H1 (cell line): ENCODE measurements around the gene DENND1A. TPM values are rescaled to one million over a fixed set of nuclear protein-coding genes. Genes with fewer than 3 reads are reported as not detected.

Experiments used
- ASH2L ChIP-seq: fragments of 200-600, 300-600 bp; sonication (generic); IDR thresholded peaks from one replicate; pipeline ENCODE4 v1.7.1; 2017; ENCODE audit warnings: low read length
- ATF3 ChIP-seq: IDR thresholded peaks from 2 replicates; pipeline ENCODE4 v1.6.1; 2011; ENCODE audit warnings: low read depth, mild to moderate bottlenecking, low read length; ENCODE audit not compliant: insufficient read depth
- CBX5 ChIP-seq: fragments of 300-800, 300-1000 bp; sonication (generic); IDR thresholded peaks from 2 replicates; pipeline ENCODE4 v1.7.1; 2016; ENCODE audit warnings: antibody characterized with exemption, low read length, low read depth
- CBX8 ChIP-seq: fragments of 300-800, 300-1000 bp; sonication (generic); IDR thresholded peaks from 2 replicates; pipeline ENCODE4 v1.7.1; 2016; ENCODE audit warnings: low read depth, low read length, borderline replicate concordance
- EZH2 ChIP-seq: fragments of 200-600 bp; sonication (generic); IDR thresholded peaks from 2 replicates; pipeline ENCODE4 v1.7.1; 2012; ENCODE audit warnings: low read depth, mild to moderate bottlenecking, moderate library complexity, low read length, inconsistent platforms; ENCODE audit not compliant: severe bottlenecking
- RXRA ChIP-seq: IDR thresholded peaks from 2 replicates; pipeline ENCODE4 v1.6.1; 2011; ENCODE audit warnings: low read depth, mild to moderate bottlenecking, low read length, moderate library complexity; ENCODE audit not compliant: insufficient read depth
- SIN3A ChIP-seq, 2 experiments: IDR thresholded peaks in 1 of 2; conservative IDR thresholded peaks in 1 of 2; 2 replicates each; pipeline ENCODE4 v1.6.1; 2011 to 2012; ENCODE audit warnings: low read length in 2 of 2, improper control_type of control experiment in 1 of 2, low read depth in 1 of 2, mild to moderate bottlenecking in 1 of 2
- SP4 ChIP-seq: IDR thresholded peaks from 2 replicates; pipeline ENCODE4 v1.6.1; 2012; ENCODE audit warnings: low read length, inconsistent platforms
- TEAD4 ChIP-seq: IDR thresholded peaks from 2 replicates; pipeline ENCODE4 v1.6.1; 2012; ENCODE audit warnings: low read depth, low read length, inconsistent platforms, mixed read lengths
- polyA plus RNA-seq, 7 experiments: library from polyadenylated mRNA; depleted of rRNA in 3 of 7; stranded (reverse) in 5 of 7; unstranded in 2 of 7; fragments of >200 nt in 5 of 7; fragments of 200-250 nt in 2 of 7; gene quantifications; 1 replicate in 5 of 7; 2 replicates in 1 of 7; 4 replicates in 1 of 7; pipeline versions ENCODE4 v1.2.1 to v1.2.3, GENCODE V29; 2011 to 2013; ENCODE audit warnings: missing spikeins in 2 of 7, mixed read lengths in 2 of 7
- total RNA-seq: library from RNA; stranded (reverse); fragmentation: NEBNext Ultra II Directional; extraction: Animal tissue kit (Norgen Biotek cat#: 25700); gene quantifications from 2 replicates; pipeline ENCODE4 v1.2.1, GENCODE V29; 2021

DENND1A gene
- total and polyA plus RNA-seq, 2 of the 8 experiments (the other 6 are each of a cell fraction or from before 2014, with no cell fraction given) = 24.1 to 26.4 TPM

DNA sequence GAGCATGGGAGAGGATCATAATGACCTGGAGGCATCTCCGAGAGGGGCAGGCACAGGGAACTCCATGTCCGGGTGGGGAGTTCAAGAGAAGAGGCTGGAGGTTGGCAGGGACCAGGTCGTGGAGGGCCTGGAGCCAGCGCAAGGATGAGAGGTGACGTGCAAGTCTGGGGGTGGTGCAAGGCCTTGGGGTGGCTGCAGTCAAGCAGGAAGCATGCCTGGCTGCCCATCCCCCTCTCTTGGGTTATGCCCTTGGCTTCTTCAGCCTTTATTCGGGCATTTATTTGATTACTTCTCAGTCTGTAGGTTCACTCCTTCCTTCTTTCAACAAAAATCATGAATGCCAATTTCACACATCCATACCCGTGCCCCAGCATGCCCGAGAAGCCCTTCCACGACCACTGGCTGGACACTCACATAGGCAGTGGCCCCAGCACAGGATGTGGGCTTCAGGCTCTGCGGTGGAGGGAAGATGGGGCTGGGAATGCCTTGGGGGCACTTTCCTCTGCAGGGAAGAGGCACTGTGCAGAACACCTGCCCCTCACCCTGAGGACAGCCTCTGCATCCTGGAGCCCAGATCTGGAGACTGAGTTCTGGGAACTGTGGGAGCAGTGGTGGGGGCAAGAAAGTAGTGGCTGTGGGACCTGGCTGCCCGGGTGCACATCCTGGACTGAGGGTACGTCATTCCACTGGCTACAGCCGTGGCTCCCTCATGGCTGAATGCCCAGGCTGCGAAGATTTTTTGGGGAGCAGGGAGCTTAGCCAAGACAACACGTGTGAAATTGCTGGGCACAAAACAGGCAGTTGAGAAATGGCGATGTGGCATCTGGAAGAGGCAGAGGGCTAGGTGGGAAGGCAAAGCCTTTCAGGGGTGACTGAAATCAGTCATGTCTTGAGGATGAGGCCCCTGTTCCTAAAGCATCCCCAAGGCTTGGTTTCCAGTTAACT is 535.4 kb downstream of the DENND1A start (continued):
- TF ChIP-seq EZH2 (no peak), CBX5 (no peak), RXRA (no peak), SP4 (no peak), SIN3A (conservative IDR thresholded peaks at IDR 0.05 in 1 of 2, IDR thresholded peaks at IDR 0.05 in 1 of 2; ENCODE audit: low read depth in 1 of 2, low read length in 2 of 2) (no peak), ASH2L (no peak), TEAD4 (no peak), CBX8 (no peak), ATF3 (no peak)
